Thyroid gland (tissue), 4 donors: Measurements from ENCODE around the gene CLK2. TPM values are rescaled to one million over a fixed set of nuclear protein-coding genes. Genes with fewer than 3 reads are reported as not detected.
"Not testable (repeated sequence)": the region's sequence is repeated elsewhere in the genome, so short reads cannot be mapped to it uniquely, and the experiment has no call there.

Experiments
- DNase-seq, 2 donors: peaks; one replicate each; pipeline ENCODE4 v3.0.0-alpha.2; 2019
- H3K27ac ChIP-seq, 3 donors: fragments of 200-600 bp; sonication (generic); 1 replicate in 2 of 3; 2 replicates in 1 of 3; pipeline ENCODE4 v1.5.1; 2016 to 2019; ENCODE audit warnings: mild to moderate bottlenecking in 1 of 3, moderate library complexity in 1 of 3
- H3K27me3 ChIP-seq: fragments of 200-600 bp; sonication (generic); one replicate; pipeline ENCODE4 v1.5.1; 2019
- H3K36me3 ChIP-seq, 2 donors: fragments of 200-600 bp; sonication (generic); one replicate each; pipeline ENCODE4 v1.5.1; 2016 to 2019
- H3K4me1 ChIP-seq, 2 donors: fragments of 200-600 bp; sonication (generic); one replicate each; pipeline ENCODE4 v1.5.1; 2017 to 2019
- H3K4me3 ChIP-seq, 3 donors: fragments of 200-600 bp; sonication (generic); replicated peaks in 1 of 3; 1 replicate in 2 of 3; 2 replicates in 1 of 3; pipeline ENCODE4 v1.5.1; 2016; ENCODE audit warnings: mild to moderate bottlenecking in 1 of 3
- H3K9me3 ChIP-seq: fragments of 200-600 bp; sonication (generic); one replicate; pipeline ENCODE4 v1.5.1; 2017
- CTCF ChIP-seq, 6 experiments: fragments of 200-600 bp in 3 of 6; fragments of 450-650 bp in 3 of 6; sonication (generic) in 3 of 6; IDR thresholded peaks; one replicate each; pipeline ENCODE4 v1.5.1; 2016 to 2019; ENCODE audit warnings: antibody characterized with exemption in 6 of 6, mild to moderate bottlenecking in 2 of 6, inconsistent platforms in 1 of 6, moderate library complexity in 1 of 6
- POLR2A ChIP-seq, 2 donors: fragments of 450-650 bp; IDR thresholded peaks; one replicate each; pipeline ENCODE4 v1.6.1; 2017; ENCODE audit warnings: antibody characterized with exemption in 2 of 2, mild to moderate bottlenecking in 2 of 2, moderate library complexity in 1 of 2
- WGBS, 2 donors: methylation state at CpG; one replicate each; pipeline ENCODE4 v1.1.5; 2017; 5-methylcytosine and 5-hydroxymethylcytosine counted together
- intact Hi-C: fragments of 100-400 bp; cut with DNase I; formaldehyde crosslinking; loops from one replicate; pipeline ENCODE4 v1.15.1; 2023
- total RNA-seq, 4 donors: library from RNA; depleted of rRNA; stranded (reverse); fragments of >200 nt; gene quantifications; one replicate each; pipeline ENCODE4 v1.2.3, GENCODE V29; 2016

The CLK2 gene
- total RNA-seq, 4 donors from 2014 or later: 40.0 to 61.6 (median 56.2) TPM

GRCh38 chr1:155247667-155248553 is 25.4 kb downstream of the CLK2 start:
- H3K27me3 ChIP-seq: no peaks in the 10 kb centered on the region
- 93 to 94% methylated on average over 18 to 26 of the region's 26 CpGs for WGBS, 2 donors
- intact Hi-C loops: no loop called here
- no peak overlapping the region for H3K4me3 ChIP-seq
- TF ChIP-seq POLR2A (IDR thresholded peaks at IDR 0.05): no peak
- TF ChIP-seq CTCF (IDR thresholded peaks at IDR 0.05): no peak
- H3K36me3 ChIP-seq: peaks cover 0 to 4% of the 10 kb centered on the region in 2 donors
- no peaks in the 10 kb centered on the region for H3K9me3 ChIP-seq
- DNase-seq: no peak
- H3K4me1 ChIP-seq: peaks cover 17 to 25% of the 10 kb centered on the region in 2 donors
- H3K27ac ChIP-seq: no peak overlapping the region

GRCh38 chr1:155246796-155247195 is 26.5 kb downstream of the CLK2 start:
- peaks cover 20 to 29% of the 10 kb centered on the region in 2 donors for H3K4me1 ChIP-seq
- H3K27ac ChIP-seq, intact Hi-C loops, H3K4me3 ChIP-seq, H3K9me3 ChIP-seq, H3K36me3 ChIP-seq, H3K27me3 ChIP-seq, DNase-seq: not testable (repeated sequence)
- 94 to 95% methylated on average over 3 of the region's 3 CpGs for WGBS, 2 donors

GRCh38 chr1:155245163-155245524 is 28.2 kb downstream of the CLK2 start:
- no peaks in the 10 kb centered on the region for H3K27me3 ChIP-seq
- H3K36me3 ChIP-seq: peaks cover 0 to 4% of the 10 kb centered on the region in 2 donors
- H3K27ac ChIP-seq: peak overlapping the region; percentile 80 to 92 (median 81)
- intact Hi-C loops: no loop called here
- WGBS, 2 donors: 65 to 67% methylated on average over 8 of the region's 8 CpGs
- H3K4me3 ChIP-seq: peak overlapping the region in 1 of 3 donors; percentile 35
- no peak for TF ChIP-seq CTCF (IDR thresholded peaks at IDR 0.05)
- no peaks in the 10 kb centered on the region for H3K9me3 ChIP-seq
- no peak for DNase-seq
- peaks cover 16 to 28% of the 10 kb centered on the region in 2 donors for H3K4me1 ChIP-seq

- H3K4me1 ChIP-seq: peaks cover 15 to 27% of the 10 kb centered on the region in 2 donors
- intact Hi-C loops: loop anchor here (5.0 kb wide), 1 partner anchor 37 kb away; the partner anchor contains the start of genes MTX1 and THBS3
- H3K27me3 ChIP-seq: no peaks in the 10 kb centered on the region
- DNase-seq: peak; percentile 98
- 0 to 1% methylated on average over 52 to 53 of the region's 53 CpGs for WGBS, 2 donors
- no peaks in the 10 kb centered on the region for H3K9me3 ChIP-seq
- peak overlapping the region; percentile 80 to 92 (median 81) for H3K27ac ChIP-seq
- peak in 5 of 6 experiments; percentile 58 to 95 (median 89) for TF ChIP-seq CTCF (IDR thresholded peaks at IDR 0.05)
- peak; percentile 54 to 89 for TF ChIP-seq POLR2A (IDR thresholded peaks at IDR 0.05)
- peak overlapping the region in 2 of 3 donors; percentile 35 to 37 for H3K4me3 ChIP-seq
- peaks cover 0 to 4% of the 10 kb centered on the region in 2 donors for H3K36me3 ChIP-seq
Measured at GRCh38 chr1:155244368-155245162, 28.7 kb downstream of the CLK2 start.

- DNase-seq: no peak
- intact Hi-C loops: loop anchor here (5.0 kb wide), 1 partner anchor 36 kb away; the partner anchor contains the start of genes MTX1 and THBS3
- no peaks in the 10 kb centered on the region for H3K36me3 ChIP-seq
- peaks cover 15 to 27% of the 10 kb centered on the region in 2 donors for H3K4me1 ChIP-seq
- H3K4me3 ChIP-seq: no peak overlapping the region
- WGBS, 2 donors: 80 to 87% methylated on average over 3 of the region's 3 CpGs
- H3K27ac ChIP-seq: peak overlapping the region; percentile 72 to 92 (median 81)
- H3K27me3 ChIP-seq: no peaks in the 10 kb centered on the region
- no peaks in the 10 kb centered on the region for H3K9me3 ChIP-seq
- TF ChIP-seq POLR2A (IDR thresholded peaks at IDR 0.05): no peak
- no peak for TF ChIP-seq CTCF (IDR thresholded peaks at IDR 0.05)
Measured at GRCh38 chr1:155242805-155243358, 30.4 kb downstream of the CLK2 start.
